ENCODE data around the gene FAM81A.

DNA sequence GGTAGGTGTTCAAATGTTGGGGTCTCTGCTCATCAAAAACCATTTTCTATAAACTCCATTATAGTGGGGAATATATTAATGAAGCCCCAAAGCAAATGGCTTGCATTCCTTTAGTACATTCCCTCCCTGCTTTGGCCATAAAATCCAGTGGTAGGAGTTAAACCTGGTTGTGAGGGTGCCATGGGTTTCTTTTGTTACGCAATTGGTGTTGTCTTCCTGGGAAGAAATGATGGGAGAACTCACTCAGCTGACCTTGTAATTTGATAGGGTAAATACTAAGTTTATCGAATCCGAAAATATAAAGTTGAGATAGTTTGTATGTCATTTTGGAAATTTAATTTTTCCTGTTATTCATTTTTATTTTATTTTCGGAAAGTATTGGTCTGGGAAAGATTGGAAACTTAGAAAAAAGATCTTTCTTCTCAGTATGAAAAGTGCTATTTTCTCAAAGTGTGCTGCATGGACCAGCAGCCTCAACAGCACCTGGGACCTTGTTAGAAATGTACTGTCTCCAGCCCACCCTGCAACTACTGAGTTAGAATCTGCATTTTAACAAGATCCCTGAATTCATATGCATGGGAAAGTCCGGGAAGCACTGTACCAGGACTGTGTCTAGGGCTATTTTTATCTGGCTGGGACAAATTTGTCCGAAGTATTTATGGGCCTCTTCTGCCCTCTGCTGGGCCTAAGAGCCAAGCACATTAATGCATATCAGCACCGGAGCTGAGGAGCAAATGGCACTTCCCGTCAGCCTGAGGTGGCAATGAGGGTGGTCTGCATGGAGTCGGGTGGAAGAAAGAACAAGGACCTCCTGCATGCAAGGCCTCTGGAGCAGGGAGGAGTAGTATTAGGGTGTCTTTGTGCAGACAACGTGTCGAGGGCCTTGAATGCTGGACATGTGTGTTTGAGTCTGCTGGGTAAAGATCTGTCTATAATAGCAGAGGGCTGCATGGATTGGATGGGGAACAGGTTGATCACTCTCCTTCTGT lies 54.7 kb downstream of the FAM81A start:
- TF ChIP-seq, protein P1, sequence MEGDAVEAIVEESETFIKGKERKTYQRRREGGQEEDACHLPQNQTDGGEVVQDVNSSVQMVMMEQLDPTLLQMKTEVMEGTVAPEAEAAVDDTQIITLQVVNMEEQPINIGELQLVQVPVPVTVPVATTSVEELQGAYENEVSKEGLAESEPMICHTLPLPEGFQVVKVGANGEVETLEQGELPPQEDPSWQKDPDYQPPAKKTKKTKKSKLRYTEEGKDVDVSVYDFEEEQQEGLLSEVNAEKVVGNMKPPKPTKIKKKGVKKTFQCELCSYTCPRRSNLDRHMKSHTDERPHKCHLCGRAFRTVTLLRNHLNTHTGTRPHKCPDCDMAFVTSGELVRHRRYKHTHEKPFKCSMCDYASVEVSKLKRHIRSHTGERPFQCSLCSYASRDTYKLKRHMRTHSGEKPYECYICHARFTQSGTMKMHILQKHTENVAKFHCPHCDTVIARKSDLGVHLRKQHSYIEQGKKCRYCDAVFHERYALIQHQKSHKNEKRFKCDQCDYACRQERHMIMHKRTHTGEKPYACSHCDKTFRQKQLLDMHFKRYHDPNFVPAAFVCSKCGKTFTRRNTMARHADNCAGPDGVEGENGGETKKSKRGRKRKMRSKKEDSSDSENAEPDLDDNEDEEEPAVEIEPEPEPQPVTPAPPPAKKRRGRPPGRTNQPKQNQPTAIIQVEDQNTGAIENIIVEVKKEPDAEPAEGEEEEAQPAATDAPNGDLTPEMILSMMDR (IDR thresholded peaks at IDR 0.05) = peak; percentile 92
- TF ChIP-seq EZH2 (IDR thresholded peaks at IDR 0.05) = no peak
